ENCODE data around the gene FARSB.

DNA sequence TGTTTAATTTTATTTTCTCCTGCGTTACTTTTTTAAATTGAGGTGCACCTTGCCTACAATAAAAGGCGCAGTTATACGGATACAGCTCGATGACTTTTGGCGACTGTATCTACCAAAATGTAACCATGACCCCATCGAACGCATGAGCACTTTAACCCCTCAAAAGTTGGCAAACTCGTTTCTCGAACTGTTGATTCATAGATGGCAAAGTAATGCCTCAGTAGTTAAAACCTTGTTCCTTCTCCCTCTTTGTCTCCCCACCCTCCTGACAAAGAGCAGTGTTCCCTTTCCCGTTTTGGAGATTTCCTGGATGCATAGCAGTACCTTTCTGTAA, 16.1 kb upstream of the FARSB start:
- TF ChIP-seq EZH2 (IDR thresholded peaks at IDR 0.05; ENCODE audit: insufficient read depth, poor library complexity, severe bottlenecking), result no peak
- TF ChIP-seq EZH2phosphoT487 (IDR thresholded peaks at IDR 0.05; ENCODE audit: insufficient read depth, low read depth), result no peak
